ENCODE measurements around the gene INSYN2B. TPM values are rescaled to one million over a fixed set of nuclear protein-coding genes. Genes with fewer than 3 reads are reported as not detected.

INSYN2B gene
- total and polyA plus RNA-seq, 2 donors (not counting 1 experiment from before 2014, with no cell fraction given), result not detected

DNA sequence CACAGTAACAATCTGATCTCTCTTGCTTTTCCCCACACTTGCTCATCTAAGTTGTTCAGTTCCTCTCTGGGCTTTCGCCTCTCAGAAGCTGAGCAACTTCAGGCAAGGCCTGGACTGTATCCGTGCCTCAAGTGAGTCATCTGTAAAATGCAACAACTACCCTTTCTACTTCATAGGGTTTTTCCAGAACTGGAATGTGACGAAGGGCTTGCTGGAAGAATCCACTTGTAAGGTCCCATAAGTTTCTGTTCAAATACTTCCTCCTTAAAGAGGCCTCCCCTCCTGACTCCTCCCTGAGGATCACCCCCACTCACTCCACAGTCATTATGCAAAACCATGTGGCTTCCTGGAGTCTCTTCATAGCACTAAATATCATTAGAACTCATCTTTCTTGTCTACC, 17.5 kb upstream of the INSYN2B start:
- no peak overlapping the region for H3K27ac Mint-ChIP-seq
- Histone ChIP-seq H3K9ac (ENCODE audit: low read length) (no peak overlapping the region), H3K4me1 (ENCODE audit: control insufficient read depth in 2 of 2, insufficient read depth in 2 of 2, low read length in 2 of 2) (no peaks in the 10 kb centered on the region), H3K36me3 (replicated peaks in 1 of 2; ENCODE audit: control extremely low read depth in 1 of 2, control insufficient read depth in 1 of 2, extremely low read depth in 1 of 2, insufficient read depth in 2 of 2, low read length in 1 of 2) (peaks cover 20 to 86% of the 10 kb centered on the region in 2 experiments), H3K4me2 (replicated peaks; ENCODE audit: low read depth, low read length, poor library complexity, severe bottlenecking) (no peak overlapping the region), H3K79me2 (ENCODE audit: control insufficient read depth, insufficient read depth, low read length) (no peaks in the 10 kb centered on the region), H4K20me1 (ENCODE audit: control insufficient read depth, insufficient read depth, low read length, poor library complexity, severe bottlenecking) (no peaks in the 10 kb centered on the region), H3K9me3 (ENCODE audit: control extremely low read depth in 1 of 3, control insufficient read depth in 2 of 3, insufficient read depth in 1 of 3, low read length in 2 of 3) (no peaks in the 10 kb centered on the region), H3K4me3 (ENCODE audit: control extremely low read depth in 1 of 5, extremely low read depth in 1 of 5, insufficient read depth in 1 of 5, low read depth in 2 of 5, low read length in 4 of 5) (no peak overlapping the region), H3K27ac (ENCODE audit: low read length in 2 of 2) (no peak overlapping the region), H3K27me3 (replicated peaks in 1 of 4; ENCODE audit: control extremely low read depth in 1 of 4, control insufficient read depth in 3 of 4, insufficient read depth in 4 of 4, low read length in 3 of 4) (no peaks in the 10 kb centered on the region), H2AFZ (ENCODE audit: insufficient read depth, low read depth, low read length, poor library complexity, severe bottlenecking) (no peak overlapping the region)
- ChIA-PET CTCF (no interaction called here), POLR2A (no interaction called here)
- no peak overlapping the region for H3K4me3 Mint-ChIP-seq
- no peak for ATAC-seq (ENCODE audit: low read depth)
- peaks cover 4% of the 10 kb centered on the region for H3K4me1 Mint-ChIP-seq
- 93% methylated on average over 3 of the region's 3 CpGs for WGBS (ENCODE audit: insufficient coverage)
- TF ChIP-seq EZH2 (IDR thresholded peaks at IDR 0.05; ENCODE audit: borderline replicate concordance, insufficient read depth, low read depth, low read length, poor library complexity, severe bottlenecking), result no peak
- TF ChIP-seq, protein P1, sequence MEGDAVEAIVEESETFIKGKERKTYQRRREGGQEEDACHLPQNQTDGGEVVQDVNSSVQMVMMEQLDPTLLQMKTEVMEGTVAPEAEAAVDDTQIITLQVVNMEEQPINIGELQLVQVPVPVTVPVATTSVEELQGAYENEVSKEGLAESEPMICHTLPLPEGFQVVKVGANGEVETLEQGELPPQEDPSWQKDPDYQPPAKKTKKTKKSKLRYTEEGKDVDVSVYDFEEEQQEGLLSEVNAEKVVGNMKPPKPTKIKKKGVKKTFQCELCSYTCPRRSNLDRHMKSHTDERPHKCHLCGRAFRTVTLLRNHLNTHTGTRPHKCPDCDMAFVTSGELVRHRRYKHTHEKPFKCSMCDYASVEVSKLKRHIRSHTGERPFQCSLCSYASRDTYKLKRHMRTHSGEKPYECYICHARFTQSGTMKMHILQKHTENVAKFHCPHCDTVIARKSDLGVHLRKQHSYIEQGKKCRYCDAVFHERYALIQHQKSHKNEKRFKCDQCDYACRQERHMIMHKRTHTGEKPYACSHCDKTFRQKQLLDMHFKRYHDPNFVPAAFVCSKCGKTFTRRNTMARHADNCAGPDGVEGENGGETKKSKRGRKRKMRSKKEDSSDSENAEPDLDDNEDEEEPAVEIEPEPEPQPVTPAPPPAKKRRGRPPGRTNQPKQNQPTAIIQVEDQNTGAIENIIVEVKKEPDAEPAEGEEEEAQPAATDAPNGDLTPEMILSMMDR (IDR thresholded peaks at IDR 0.05), result no peak
- intact Hi-C loops (cut with micrococcal nuclease), result no loop called here
- H3K9me3 Mint-ChIP-seq (ENCODE audit: insufficient read depth), result no peaks in the 10 kb centered on the region
- H3K27me3 Mint-ChIP-seq, result no peaks in the 10 kb centered on the region
- DNase-seq, result no peak

DNA sequence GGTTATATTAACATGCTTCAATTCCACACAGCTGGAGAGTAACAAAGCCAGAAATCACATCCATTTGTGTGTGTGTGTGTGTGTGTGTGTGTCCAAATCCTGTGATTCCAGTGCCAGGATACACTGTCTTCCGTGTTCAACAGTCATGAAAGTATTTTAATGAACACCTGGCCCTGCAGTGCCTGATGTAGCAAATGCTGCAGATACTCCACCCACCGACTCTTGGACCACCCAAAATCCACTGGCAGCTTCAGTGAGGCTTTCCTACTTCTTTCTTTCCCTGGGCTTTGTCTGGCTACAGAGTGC, 13.1 kb upstream of the INSYN2B start:
- peaks cover 0 to 78% of the 10 kb centered on the region in 2 experiments for H3K36me3 ChIP-seq (replicated peaks in 1 of 2; ENCODE audit: control extremely low read depth in 1 of 2, control insufficient read depth in 1 of 2, extremely low read depth in 1 of 2, insufficient read depth in 2 of 2, low read length in 1 of 2)
- H3K27me3 ChIP-seq (replicated peaks in 1 of 4; ENCODE audit: control extremely low read depth in 1 of 4, control insufficient read depth in 3 of 4, insufficient read depth in 4 of 4, low read length in 3 of 4), result no peaks in the 10 kb centered on the region
- no peak for TF ChIP-seq EZH2 (IDR thresholded peaks at IDR 0.05; ENCODE audit: borderline replicate concordance, insufficient read depth, low read depth, low read length, poor library complexity, severe bottlenecking)
- TF ChIP-seq, protein P1 (IDR thresholded peaks at IDR 0.05), result no peak
- DNase-seq, result no peak
- H3K9me3 Mint-ChIP-seq (ENCODE audit: insufficient read depth), result no peaks in the 10 kb centered on the region
- no peak overlapping the region for H3K4me2 ChIP-seq (replicated peaks; ENCODE audit: low read depth, low read length, poor library complexity, severe bottlenecking)
- H4K20me1 ChIP-seq (ENCODE audit: control insufficient read depth, insufficient read depth, low read length, poor library complexity, severe bottlenecking), result no peaks in the 10 kb centered on the region
- no peak overlapping the region for H3K4me3 Mint-ChIP-seq
- no peak overlapping the region for H3K27ac ChIP-seq (ENCODE audit: low read length in 2 of 2)
- no peaks in the 10 kb centered on the region for H3K27me3 Mint-ChIP-seq
- POLR2A ChIA-PET, result no interaction called here
- peaks cover 4% of the 10 kb centered on the region for H3K4me1 Mint-ChIP-seq
- H2AFZ ChIP-seq (ENCODE audit: insufficient read depth, low read depth, low read length, poor library complexity, severe bottlenecking), result no peak overlapping the region
- H3K9me3 ChIP-seq (ENCODE audit: control extremely low read depth in 1 of 3, control insufficient read depth in 2 of 3, insufficient read depth in 1 of 3, low read length in 2 of 3), result no peaks in the 10 kb centered on the region
- WGBS (ENCODE audit: insufficient coverage), result 100% methylated on average over 2 of the region's 2 CpGs
- intact Hi-C loops (cut with micrococcal nuclease), result no loop called here
- H3K4me1 ChIP-seq (ENCODE audit: control insufficient read depth in 2 of 2, insufficient read depth in 2 of 2, low read length in 2 of 2), result no peaks in the 10 kb centered on the region
- no peak for ATAC-seq (ENCODE audit: low read depth)
- CTCF ChIA-PET, result no interaction called here
- no peak overlapping the region for H3K9ac ChIP-seq (ENCODE audit: low read length)
- no peaks in the 10 kb centered on the region for H3K79me2 ChIP-seq (ENCODE audit: control insufficient read depth, insufficient read depth, low read length)
- no peak overlapping the region for H3K27ac Mint-ChIP-seq
- H3K4me3 ChIP-seq (ENCODE audit: control extremely low read depth in 1 of 5, extremely low read depth in 1 of 5, insufficient read depth in 1 of 5, low read depth in 2 of 5, low read length in 4 of 5), result no peak overlapping the region

Measured in B cell (primary cell).